B cell (primary cell): ENCODE data around the gene AUP1.

Experiments used
- EZH2 ChIP-seq: IDR thresholded peaks from 2 replicates; pipeline ENCODE4 v1.6.1; 2012; ENCODE audit warnings: borderline replicate concordance, low read depth, mild to moderate bottlenecking, moderate library complexity, low read length; ENCODE audit not compliant: insufficient read depth, poor library complexity, severe bottlenecking
- TF ChIP-seq, protein P1 (sequence below): fragments of 200-600 bp; IDR thresholded peaks from one replicate; pipeline ENCODE4 v1.8.0; 2022; ENCODE audit warnings: antibody characterized with exemption, mild to moderate bottlenecking

DNA sequence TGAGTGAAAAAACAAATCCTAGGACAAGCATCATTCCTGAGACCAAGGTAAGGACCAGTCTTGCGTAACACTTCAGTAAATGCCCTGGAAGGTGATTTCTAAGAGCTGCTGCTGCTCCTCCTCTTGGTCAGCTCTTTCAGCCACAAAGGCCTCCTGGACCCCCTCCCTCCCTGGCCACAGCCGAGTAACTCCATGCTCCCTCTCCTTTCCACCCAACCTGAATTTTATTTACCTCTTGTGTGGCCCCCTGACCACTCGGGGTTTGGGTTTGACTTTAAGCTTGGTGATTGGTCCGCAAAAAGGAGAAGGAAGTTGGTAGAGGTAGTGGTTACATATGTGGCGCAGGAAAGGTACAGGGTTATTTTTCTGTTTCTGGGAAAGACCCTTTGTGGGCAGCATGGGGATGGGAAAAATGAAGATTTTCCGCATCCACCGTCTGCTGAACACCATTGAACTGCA is 9.4 kb upstream of the AUP1 start:
- TF ChIP-seq, protein P1, sequence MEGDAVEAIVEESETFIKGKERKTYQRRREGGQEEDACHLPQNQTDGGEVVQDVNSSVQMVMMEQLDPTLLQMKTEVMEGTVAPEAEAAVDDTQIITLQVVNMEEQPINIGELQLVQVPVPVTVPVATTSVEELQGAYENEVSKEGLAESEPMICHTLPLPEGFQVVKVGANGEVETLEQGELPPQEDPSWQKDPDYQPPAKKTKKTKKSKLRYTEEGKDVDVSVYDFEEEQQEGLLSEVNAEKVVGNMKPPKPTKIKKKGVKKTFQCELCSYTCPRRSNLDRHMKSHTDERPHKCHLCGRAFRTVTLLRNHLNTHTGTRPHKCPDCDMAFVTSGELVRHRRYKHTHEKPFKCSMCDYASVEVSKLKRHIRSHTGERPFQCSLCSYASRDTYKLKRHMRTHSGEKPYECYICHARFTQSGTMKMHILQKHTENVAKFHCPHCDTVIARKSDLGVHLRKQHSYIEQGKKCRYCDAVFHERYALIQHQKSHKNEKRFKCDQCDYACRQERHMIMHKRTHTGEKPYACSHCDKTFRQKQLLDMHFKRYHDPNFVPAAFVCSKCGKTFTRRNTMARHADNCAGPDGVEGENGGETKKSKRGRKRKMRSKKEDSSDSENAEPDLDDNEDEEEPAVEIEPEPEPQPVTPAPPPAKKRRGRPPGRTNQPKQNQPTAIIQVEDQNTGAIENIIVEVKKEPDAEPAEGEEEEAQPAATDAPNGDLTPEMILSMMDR = no peak
- TF ChIP-seq EZH2 = no peak
